Measurements from ENCODE around the gene SMARCC1.

- TF ChIP-seq ZNF518A (tag by site-specific recombination; conservative IDR thresholded peaks at IDR 0.05; ENCODE audit: low read depth) (no peak), ZNF274 (IDR thresholded peaks at IDR 0.05; ENCODE audit: low read length) (no peak), ZNF274 (tag by site-specific recombination; IDR thresholded peaks at IDR 0.05; ENCODE audit: borderline replicate concordance) (no peak), ZBTB48 (tag by site-specific recombination; IDR thresholded peaks at IDR 0.05) (no peak), TCF7L2 (IDR thresholded peaks at IDR 0.05; ENCODE audit: borderline replicate concordance, low read depth, low read length) (no peak), ZNF585B (tag by site-specific recombination; IDR thresholded peaks at IDR 0.05) (no peak), WT1 (tag by site-specific recombination; IDR thresholded peaks at IDR 0.05) (no peak), SP7 (tag by site-specific recombination; IDR thresholded peaks at IDR 0.05) (no peak)
- TF ChIP-seq, protein P1, sequence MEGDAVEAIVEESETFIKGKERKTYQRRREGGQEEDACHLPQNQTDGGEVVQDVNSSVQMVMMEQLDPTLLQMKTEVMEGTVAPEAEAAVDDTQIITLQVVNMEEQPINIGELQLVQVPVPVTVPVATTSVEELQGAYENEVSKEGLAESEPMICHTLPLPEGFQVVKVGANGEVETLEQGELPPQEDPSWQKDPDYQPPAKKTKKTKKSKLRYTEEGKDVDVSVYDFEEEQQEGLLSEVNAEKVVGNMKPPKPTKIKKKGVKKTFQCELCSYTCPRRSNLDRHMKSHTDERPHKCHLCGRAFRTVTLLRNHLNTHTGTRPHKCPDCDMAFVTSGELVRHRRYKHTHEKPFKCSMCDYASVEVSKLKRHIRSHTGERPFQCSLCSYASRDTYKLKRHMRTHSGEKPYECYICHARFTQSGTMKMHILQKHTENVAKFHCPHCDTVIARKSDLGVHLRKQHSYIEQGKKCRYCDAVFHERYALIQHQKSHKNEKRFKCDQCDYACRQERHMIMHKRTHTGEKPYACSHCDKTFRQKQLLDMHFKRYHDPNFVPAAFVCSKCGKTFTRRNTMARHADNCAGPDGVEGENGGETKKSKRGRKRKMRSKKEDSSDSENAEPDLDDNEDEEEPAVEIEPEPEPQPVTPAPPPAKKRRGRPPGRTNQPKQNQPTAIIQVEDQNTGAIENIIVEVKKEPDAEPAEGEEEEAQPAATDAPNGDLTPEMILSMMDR (tag by site-specific recombination; IDR thresholded peaks at IDR 0.05), result no peak
Measured at GRCh38 chr3:47802734-47803479, 21.2 kb upstream of the SMARCC1 start, which contains the start of gene DHX30.
